ENCODE results near the gene SYT1.
A peak's percentile ranks its signal among the peaks of the same experiment; 100 is the strongest.
"Not testable (repeated sequence)": the region's sequence is repeated elsewhere in the genome, so short reads cannot be mapped to it uniquely, and the experiment has no call there.

Gene SYT1

DNA sequence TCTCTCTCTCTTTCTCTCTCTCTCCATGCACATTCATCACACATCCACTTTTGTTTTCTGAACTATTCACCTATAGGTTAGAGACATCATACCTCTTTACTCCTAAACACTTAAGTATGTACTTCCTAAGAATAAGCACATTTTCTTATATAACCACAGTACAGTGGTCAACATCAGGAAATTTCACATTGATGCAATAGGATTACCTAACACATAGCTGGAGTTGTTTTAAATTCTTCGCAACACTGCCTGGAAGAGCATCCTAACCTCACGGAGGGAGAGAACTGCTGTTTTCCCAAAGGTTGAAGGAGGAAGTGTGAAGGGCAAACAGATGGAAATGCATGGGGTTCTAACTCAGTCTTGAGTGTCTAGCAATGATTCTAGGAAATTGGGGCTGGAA lies 159.2 kb downstream of the SYT1 start:
- DNase-seq = no peak
- in situ Hi-C loops (cut with HindIII; ENCODE audit: low pct_ligation_motif_present, low pct_unique_long_range_greater_than_20kb, low sequenced_read_pairs) = no loop called here

DNA sequence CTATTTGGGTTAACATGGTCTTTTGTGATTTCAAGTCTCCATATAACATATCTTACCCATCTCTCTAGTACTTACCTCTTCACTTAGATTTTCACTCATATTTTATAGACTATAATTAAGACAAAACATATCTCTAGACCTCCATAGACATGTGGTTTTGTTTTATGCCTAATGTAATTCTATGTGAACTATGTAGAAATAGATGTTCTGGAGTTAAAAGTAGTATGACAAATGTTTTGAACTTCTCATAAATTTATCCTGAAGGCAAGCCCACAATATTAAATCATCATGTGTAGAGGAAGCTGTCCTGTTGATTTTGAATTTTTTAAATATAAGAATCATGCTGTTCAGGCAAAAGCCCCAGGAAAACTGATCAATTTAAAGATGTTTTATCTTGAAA lies 169.2 kb downstream of the SYT1 start:
- in situ Hi-C loops (cut with HindIII; ENCODE audit: low pct_ligation_motif_present, low pct_unique_long_range_greater_than_20kb, low sequenced_read_pairs) = no loop called here
- no peak for DNase-seq

DNA sequence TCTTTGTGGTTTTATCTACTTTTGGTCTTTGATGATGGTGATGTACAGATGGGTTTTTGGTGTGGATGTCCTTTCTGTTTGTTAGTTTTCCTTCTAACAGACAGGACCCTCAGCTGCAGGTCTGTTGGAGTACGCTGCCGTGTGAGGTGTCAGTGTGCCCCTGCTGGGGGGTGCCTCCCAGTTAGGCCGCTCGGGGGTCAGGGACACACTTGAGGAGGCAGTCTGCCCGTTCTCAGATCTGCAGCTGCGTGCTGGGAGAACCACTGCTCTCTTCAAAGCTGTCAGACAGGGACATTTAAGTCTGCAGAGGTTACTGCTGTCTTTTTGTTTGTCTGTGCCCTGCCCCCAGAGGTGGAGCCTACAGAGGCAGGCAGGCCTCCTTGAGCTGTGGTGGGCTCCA lies 180.2 kb downstream of the SYT1 start:
- in situ Hi-C loops (cut with HindIII; ENCODE audit: low pct_ligation_motif_present, low pct_unique_long_range_greater_than_20kb, low sequenced_read_pairs); DNase-seq: not testable (repeated sequence)

DNA sequence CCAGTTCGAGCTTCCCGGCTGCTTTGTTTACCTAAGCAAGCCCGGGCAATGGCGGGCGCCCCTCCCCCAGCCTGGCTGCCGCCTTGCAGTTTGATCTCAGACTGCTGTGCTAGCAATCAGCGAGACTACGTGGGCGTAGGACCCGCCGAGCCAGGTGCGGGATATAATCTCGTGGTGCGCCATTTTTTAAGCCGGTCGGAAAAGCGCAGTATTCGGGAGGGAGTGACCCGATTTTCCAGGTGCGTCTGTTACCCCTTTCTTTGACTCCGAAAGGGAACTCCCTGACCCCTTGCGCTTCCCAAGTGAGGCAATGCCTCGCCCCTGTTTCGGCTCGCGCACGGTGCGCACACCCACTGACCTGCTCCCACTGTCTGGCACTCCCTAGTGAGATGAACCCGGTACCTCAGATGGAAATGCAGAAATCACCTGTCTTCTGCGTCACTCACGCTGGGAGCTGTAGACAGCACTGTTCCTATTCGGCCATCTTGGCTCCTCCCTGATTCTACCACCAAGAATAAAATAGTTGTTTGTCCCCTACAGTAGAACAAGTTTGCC lies 180.7 kb downstream of the SYT1 start:
- in situ Hi-C loops (cut with HindIII; ENCODE audit: low pct_ligation_motif_present, low pct_unique_long_range_greater_than_20kb, low sequenced_read_pairs); DNase-seq: not testable (repeated sequence)

DNA sequence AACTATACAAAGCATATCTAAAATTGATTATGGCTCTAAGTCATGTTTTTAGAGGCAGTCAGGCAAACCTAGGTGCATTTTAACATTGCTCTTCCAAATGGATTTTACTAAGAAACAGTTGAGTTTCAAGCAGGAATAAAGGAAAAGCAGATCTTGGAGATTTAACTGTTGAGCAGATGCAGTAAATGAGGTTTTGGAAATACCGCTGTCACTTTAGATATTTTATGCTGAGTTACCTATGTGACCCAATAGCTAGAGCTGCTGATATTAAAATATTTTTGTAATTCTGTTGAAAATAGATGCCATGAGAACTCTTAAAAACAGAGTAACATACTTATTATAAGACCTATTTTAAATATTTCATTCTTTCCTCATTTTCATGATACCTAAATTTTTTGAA lies 181.4 kb downstream of the SYT1 start:
- no peak for DNase-seq
- in situ Hi-C loops (cut with HindIII; ENCODE audit: low pct_ligation_motif_present, low pct_unique_long_range_greater_than_20kb, low sequenced_read_pairs) = no loop called here

DNA sequence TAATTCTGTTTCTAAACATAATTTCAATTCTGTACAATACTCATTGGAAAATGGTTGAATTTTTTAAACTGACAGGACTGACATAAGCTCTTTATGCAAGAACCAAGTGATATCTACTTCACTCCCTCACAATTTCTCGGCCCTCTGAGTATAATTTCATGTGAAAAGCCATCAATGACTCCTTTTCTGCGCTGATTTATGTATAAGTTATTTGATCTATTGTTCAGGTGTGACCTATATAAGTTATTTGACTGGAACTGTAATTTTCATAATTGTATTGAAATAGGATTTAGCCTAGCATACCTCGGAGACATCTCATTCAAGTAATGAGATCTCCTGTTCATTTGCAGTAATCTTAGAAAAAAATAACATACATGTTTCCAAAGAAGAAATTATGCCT lies 184.4 kb downstream of the SYT1 start:
- DNase-seq = no peak
- in situ Hi-C loops (cut with HindIII; ENCODE audit: low pct_ligation_motif_present, low pct_unique_long_range_greater_than_20kb, low sequenced_read_pairs) = no loop called here

DNA sequence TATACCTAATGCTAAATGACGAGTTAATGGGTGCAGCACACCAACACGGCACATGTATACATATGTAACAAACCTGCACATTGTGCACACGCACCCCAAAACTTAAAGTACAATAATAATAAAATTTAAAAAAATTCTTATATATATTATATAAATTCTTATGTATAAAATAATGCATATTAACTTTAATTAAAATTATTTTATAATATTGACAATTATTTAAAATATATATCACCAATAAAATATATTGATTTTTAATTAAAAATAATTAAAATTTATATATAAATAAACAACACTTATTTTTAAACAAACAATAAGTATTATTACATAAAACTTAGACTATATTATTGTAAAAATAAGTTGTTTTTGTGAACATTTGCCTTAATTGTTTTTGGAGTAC lies 188.8 kb downstream of the SYT1 start:
- no peak for DNase-seq
- in situ Hi-C loops (cut with HindIII; ENCODE audit: low pct_ligation_motif_present, low pct_unique_long_range_greater_than_20kb, low sequenced_read_pairs) = no loop called here

DNA sequence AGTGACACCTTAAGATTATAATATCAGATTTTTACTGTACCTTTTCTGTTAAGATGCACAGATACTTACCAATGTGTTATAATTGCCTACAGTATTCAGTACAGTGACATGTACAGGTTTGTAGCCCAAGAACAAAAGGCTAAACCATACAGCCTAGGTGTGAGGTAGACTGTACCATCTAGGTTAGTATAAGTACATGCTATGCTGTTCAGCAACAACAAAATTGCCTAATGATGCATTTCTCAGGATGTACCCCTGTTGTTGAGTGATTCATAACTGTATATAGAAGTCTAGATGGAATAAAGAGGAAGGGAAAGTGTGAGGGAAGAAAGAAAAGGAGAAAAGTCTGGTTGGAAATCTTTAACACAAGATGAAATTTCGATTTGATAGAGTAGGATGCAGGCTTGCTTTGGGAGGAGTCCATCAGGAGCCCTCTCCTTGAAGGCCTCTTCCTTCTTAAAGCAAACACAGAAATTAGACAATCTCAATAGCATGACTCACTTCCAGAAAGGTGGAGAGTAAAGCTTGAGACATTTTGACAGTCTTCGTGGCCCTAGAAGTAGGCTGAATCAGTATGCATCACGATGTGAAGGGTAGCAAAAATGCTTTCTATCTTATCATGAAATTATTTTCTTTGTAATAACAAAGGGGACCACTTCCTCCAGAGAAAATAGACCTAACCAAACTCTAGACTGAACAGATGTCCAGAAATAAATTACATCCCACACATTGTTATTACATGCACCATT lies 191.5 kb downstream of the SYT1 start:
- in situ Hi-C loops (cut with HindIII; ENCODE audit: low pct_ligation_motif_present, low pct_unique_long_range_greater_than_20kb, low sequenced_read_pairs) = no loop called here
- DNase-seq = peak; percentile 10

DNA sequence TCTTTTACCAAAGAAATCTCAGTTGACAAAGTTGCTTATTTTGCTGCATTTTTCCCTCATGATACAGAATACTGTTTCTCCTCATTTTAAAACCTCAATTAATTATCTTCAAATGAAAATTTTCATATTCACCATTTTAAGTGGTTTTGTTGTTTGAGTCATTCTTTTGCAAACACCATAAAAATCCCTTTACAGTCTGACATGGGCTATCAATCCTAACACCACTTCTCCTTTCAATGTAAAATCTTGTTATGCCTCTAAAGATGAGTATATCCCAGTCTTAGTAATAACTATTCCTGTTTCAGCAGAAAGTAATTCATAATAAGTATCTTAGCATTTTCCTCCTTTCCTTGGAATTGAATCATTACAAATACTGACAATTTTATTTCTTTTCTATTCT lies 192.2 kb downstream of the SYT1 start:
- in situ Hi-C loops (cut with HindIII; ENCODE audit: low pct_ligation_motif_present, low pct_unique_long_range_greater_than_20kb, low sequenced_read_pairs) = no loop called here
- no peak for DNase-seq

DNA sequence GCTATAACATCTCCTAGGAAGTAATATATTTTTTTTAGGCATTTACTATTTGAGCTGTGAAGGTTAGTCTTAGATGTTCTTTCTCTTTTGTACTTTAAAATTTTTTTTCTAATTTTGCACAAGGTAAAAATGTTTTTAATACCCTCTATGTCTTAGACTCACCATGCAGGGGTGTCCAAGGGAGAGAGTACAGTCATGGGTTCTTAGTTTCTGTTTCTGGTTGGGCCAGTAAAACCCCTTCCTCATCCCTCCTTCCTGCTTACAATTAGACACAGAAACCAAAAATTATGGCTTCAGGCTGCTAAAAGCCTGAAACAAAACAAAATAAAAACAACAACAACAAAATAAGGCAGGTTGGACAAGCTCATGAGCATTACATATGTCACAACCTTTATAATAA lies 193.0 kb downstream of the SYT1 start:
- in situ Hi-C loops (cut with HindIII; ENCODE audit: low pct_ligation_motif_present, low pct_unique_long_range_greater_than_20kb, low sequenced_read_pairs) = no loop called here

DNA sequence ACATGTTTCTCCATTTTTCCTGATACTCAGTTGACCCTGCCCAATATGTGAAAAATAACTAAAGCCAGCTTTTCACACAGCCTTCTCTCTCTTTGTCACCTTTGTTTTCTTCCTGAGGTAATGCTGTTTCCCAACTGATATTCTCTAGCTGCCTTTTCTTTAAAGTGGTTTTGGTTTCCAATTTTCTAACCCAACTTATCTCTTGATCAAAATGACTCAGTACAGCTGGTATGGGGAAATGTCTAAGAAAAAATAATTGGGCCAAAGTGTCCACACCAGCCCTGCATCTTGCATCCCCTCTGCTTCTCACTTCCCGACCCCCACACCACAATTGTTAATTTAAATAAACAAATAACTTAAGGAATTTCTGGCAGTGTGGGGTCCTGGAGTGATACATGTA lies 193.8 kb downstream of the SYT1 start:
- peak; percentile 63 for DNase-seq
- in situ Hi-C loops (cut with HindIII; ENCODE audit: low pct_ligation_motif_present, low pct_unique_long_range_greater_than_20kb, low sequenced_read_pairs) = no loop called here

More for the DNA sequence above, 193.0 kb downstream of the SYT1 start:
- DNase-seq = peak; percentile 23

DNA sequence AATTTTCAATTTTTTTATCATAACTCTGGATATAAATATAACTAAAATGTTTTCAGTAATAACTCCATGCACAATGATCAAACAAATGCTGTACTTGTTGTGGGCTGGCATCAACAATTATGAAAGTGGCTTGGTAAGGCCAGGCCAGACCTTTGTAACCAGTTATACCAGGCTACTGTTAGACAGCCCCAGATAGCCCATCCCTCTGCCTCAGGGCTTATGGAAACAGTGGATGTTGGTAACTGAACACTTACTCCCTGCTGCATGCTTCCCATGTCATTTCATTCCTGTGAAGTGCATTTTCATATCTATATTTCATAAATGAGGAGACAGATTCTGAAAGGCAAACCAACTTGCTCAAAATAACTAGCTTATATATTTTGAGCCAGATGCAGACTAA lies 195.0 kb downstream of the SYT1 start:
- in situ Hi-C loops (cut with HindIII; ENCODE audit: low pct_ligation_motif_present, low pct_unique_long_range_greater_than_20kb, low sequenced_read_pairs) = no loop called here
- no peak for DNase-seq

DNA sequence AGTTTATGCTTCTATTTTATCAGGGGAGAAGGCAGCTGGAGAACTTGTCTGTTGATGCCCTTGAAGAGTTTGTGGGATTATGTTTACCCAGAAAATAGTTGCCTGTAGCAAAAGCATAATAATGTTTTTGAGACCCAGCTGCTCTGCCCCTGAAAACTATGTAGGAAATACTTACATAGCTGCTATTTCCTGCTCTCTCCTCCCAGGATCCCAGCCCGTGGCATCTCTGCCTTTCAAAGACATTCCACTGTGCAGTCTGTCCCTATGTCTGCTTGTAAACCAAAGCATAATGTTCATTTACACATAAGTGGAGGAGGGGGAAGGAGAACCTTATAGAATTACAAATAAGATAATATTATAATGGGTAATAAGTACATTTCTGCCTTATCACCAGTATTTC lies 198.7 kb downstream of the SYT1 start:
- in situ Hi-C loops (cut with HindIII; ENCODE audit: low pct_ligation_motif_present, low pct_unique_long_range_greater_than_20kb, low sequenced_read_pairs) = no loop called here
- DNase-seq = no peak

DNA sequence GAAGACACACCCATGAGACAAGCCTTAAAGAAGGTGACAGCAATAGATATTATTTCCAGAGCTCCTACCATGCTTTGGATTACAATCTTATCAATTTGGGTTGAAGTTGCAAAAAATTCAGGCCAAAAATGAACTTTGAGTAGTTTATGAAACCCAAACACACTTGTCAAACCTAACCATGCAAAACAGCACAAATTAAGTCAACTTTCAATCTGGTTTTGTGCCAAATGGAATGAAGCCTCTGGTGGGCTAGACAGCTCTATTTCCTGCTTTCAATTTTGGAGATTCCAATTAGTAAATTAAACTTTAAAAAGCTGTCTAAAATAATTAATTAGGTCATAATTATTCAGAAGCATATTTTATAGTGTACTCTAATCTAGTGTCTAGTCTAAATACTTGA lies 203.4 kb downstream of the SYT1 start:
- no peak for DNase-seq
- in situ Hi-C loops (cut with HindIII; ENCODE audit: low pct_ligation_motif_present, low pct_unique_long_range_greater_than_20kb, low sequenced_read_pairs) = no loop called here

DNA sequence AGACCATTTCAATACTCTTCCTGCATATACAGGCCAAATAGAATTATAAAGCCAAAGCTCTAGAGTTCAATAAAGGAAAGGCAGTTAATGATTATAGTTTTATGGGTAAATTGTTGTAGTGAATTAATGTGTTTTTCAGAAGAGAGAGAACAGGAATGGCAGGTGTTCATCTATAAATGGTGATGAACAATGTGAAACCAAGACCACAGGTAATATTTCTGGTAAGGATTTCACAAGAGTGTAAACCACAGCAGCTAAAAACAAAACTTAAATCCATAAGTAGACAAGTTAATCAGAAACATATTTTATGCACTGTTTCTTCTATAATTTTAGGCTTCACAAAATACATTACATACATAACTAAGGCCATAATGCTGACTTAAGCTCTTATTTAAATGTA lies 204.4 kb downstream of the SYT1 start:
- in situ Hi-C loops (cut with HindIII; ENCODE audit: low pct_ligation_motif_present, low pct_unique_long_range_greater_than_20kb, low sequenced_read_pairs) = no loop called here

DNA sequence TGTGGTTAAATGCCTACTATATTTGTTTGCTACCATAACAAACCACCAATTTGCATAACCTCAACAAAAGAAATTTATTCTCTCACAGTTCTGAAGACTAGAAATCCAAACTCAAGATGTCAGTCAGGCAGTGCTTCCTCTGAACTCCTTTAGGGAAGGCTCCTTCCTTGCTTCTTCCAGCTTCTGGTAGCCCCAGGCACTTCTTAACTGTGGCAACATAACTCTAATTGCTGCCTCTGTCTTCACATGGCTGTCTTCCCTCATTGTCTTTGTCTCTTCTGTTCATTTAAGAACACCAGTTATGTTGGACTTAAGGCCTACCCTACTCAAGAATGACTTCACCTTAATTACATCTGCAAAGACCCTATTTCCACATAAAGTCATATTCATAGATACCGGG lies 206.9 kb downstream of the SYT1 start:
- no peak for DNase-seq
- in situ Hi-C loops (cut with HindIII; ENCODE audit: low pct_ligation_motif_present, low pct_unique_long_range_greater_than_20kb, low sequenced_read_pairs) = no loop called here

More for the DNA sequence above, 204.4 kb downstream of the SYT1 start:
- DNase-seq = no peak

DNA sequence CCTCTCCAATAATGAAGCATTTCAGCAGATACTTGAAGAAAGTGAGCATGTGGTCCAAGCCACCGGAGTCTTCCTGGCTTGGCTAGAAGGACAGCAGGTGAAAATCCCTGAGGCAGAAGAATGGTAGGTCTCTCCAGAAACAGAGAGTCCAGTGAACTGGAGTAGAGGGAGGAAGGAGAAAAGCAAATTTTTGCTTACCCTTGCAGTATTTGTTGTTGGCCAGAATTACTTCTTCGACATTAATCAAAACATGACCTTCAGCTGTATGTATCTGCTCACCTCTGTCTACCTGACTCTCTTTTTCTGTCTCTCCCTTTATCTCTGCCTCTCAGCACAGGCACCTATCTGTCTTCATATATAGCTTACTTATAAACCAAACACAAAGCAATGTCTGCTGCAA lies 208.9 kb downstream of the SYT1 start:
- in situ Hi-C loops (cut with HindIII; ENCODE audit: low pct_ligation_motif_present, low pct_unique_long_range_greater_than_20kb, low sequenced_read_pairs) = no loop called here
- DNase-seq = no peak

DNA sequence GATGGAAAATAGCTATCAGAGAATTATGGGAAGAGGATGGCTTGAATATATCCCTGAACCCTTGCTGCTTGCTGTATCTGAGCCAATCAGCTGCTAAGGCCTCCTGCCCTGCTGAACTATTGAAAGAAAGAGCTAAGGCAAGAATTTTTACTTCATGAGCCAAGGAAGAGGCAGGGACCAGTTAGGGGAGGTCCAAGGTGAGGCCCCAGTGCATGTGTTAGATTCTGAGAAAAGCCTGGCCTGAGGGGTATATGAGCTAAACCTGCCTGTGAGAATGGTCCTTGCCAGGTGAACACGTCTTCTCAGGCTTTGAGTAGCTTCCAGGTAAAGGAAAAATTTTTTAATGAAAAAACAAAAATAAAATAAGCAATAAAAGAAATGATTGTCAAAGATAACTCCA lies 218.0 kb downstream of the SYT1 start:
- in situ Hi-C loops (cut with HindIII; ENCODE audit: low pct_ligation_motif_present, low pct_unique_long_range_greater_than_20kb, low sequenced_read_pairs) = no loop called here
- no peak for DNase-seq

DNA sequence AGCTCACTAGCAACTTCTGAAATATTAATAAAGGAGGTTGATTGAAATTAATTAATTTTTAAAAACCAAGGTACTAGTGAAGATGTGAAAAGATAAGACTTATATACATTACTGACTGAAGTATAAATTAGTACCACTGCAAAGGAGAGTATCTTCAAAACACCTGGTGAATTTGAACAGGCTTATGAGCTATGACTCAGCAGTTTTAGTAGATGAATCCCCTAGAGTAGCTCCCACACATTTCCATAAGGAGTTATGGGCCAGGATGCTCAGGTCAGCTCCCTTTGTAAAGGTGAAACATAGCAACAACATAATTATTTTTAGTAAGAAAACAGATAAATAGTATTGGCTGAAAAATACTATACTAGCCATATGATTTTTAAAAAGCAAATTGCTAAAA lies 218.6 kb downstream of the SYT1 start:
- in situ Hi-C loops (cut with HindIII; ENCODE audit: low pct_ligation_motif_present, low pct_unique_long_range_greater_than_20kb, low sequenced_read_pairs) = no loop called here
- DNase-seq = peak; percentile 42

DNA sequence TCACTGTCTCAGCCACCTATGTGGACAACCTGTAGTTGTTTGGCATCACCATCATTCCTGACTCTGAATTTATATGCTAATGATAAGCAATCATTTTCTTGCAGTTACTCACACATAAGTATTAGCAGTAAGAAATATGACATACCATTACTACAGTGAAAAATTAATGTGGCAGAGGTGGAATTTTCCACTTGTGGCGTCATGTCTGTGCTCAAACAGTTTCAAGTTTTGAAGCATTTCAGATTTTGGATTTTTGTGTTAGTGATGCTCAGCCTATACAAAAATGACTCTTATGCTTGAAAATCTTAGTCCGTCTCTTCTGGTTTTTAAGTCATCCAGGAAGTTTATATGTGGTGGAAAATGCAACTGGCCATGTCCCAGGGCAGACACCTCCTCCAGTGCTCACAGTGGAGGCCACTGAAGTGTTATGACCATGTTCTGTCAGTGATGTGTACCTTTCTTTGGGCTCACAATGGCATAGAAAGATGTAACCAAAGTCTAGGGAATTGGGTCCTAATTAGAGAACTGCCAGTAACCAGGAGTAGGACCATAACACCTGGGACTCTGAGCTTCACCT lies 220.6 kb downstream of the SYT1 start:
- no peak for DNase-seq
- in situ Hi-C loops (cut with HindIII; ENCODE audit: low pct_ligation_motif_present, low pct_unique_long_range_greater_than_20kb, low sequenced_read_pairs) = no loop called here
